ENCODE measurements around the gene RASA3.
"Not testable (repeated sequence)": the region's sequence is repeated elsewhere in the genome, so short reads cannot be mapped to it uniquely, and the experiment has no call there.

The RASA3 gene

GRCh38 chr13:114140906-114141250, 8.5 kb upstream of the RASA3 start:
- peaks cover 6% of the 10 kb centered on the region; the same call in 1 of the 2 replicates for H3K4me1 ChIP-seq (ENCODE audit: control insufficient read depth, insufficient read depth, low read length)
- no peak overlapping the region for H3K27ac ChIP-seq (ENCODE audit: low read depth, low read length)
- H3K27me3 ChIP-seq (ENCODE audit: control insufficient read depth, insufficient read depth, low read length) = no peaks in the 10 kb centered on the region
- H3K9ac ChIP-seq (ENCODE audit: low read length) = no peak overlapping the region
- no peaks in the 10 kb centered on the region for H3K9me3 ChIP-seq (ENCODE audit: control insufficient read depth, insufficient read depth, low read depth, low read length)
- H3K36me3 ChIP-seq (ENCODE audit: control insufficient read depth, insufficient read depth, low read length) = no peaks in the 10 kb centered on the region
- H3K4me3 ChIP-seq (ENCODE audit: low read depth, low read length) = no peak overlapping the region

GRCh38 chr13:114140131-114140905, 7.9 kb upstream of the RASA3 start:
- no peak overlapping the region for H3K4me3 ChIP-seq (ENCODE audit: low read depth, low read length)
- H3K27ac ChIP-seq (ENCODE audit: low read depth, low read length) = no peak overlapping the region
- H3K27me3 ChIP-seq (ENCODE audit: control insufficient read depth, insufficient read depth, low read length) = no peaks in the 10 kb centered on the region
- H3K9ac ChIP-seq (ENCODE audit: low read length) = no peak overlapping the region
- peaks cover 6% of the 10 kb centered on the region; the same call in 1 of the 2 replicates for H3K4me1 ChIP-seq (ENCODE audit: control insufficient read depth, insufficient read depth, low read length)
- no peaks in the 10 kb centered on the region for H3K9me3 ChIP-seq (ENCODE audit: control insufficient read depth, insufficient read depth, low read depth, low read length)
- H3K36me3 ChIP-seq (ENCODE audit: control insufficient read depth, insufficient read depth, low read length) = no peaks in the 10 kb centered on the region

DNA sequence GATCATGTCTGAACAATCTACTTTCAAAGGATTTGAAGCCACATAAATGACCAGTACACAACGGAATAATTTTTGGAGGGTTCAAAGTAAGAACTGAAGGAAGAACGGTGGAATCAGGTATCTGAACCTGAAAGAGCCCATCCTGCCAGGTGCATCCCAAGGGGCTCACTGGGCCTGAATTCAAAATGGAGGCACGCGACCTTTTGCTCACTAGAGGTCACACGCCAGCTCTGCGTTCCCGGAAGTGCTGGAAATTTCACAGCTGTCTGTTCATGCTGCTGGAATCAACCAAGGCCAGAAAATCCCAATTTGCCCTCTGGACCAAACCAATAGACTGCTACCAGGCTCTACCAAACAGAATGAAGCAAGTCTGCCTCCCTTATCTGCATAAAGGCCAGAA, 4.2 kb upstream of the RASA3 start:
- no peak overlapping the region for H3K4me3 ChIP-seq (ENCODE audit: low read depth, low read length)
- peaks cover 5% of the 10 kb centered on the region; the same call in 1 of the 2 replicates for H3K4me1 ChIP-seq (ENCODE audit: control insufficient read depth, insufficient read depth, low read length)
- H3K27ac ChIP-seq (ENCODE audit: low read depth, low read length) = no peak overlapping the region
- no peak overlapping the region for H3K9ac ChIP-seq (ENCODE audit: low read length)
- H3K9me3 ChIP-seq (ENCODE audit: control insufficient read depth, insufficient read depth, low read depth, low read length) = no peaks in the 10 kb centered on the region
- no peaks in the 10 kb centered on the region for H3K36me3 ChIP-seq (ENCODE audit: control insufficient read depth, insufficient read depth, low read length)
- no peaks in the 10 kb centered on the region for H3K27me3 ChIP-seq (ENCODE audit: control insufficient read depth, insufficient read depth, low read length)

DNA sequence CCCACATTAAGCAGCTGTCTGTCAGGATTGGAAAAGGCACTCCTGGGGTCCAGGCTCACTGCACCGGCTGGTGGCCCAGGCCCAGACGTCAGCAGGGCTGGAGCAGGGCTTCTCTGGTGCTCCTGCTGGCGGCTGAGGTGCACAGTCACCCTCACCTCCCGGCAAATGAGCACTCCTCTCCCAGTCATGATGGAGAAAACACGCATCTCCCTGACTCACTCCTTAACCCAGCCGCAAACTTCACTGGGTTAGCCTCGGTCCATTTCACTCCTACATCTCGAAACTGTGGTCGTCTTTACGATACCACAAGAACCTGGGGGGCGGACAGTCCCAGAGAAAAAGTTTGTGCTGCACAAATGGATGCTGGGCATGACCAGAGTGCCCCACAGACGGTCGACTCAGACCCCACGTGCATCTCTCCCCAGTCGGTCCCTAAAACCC, 3.3 kb upstream of the RASA3 start:
- Histone ChIP-seq H3K9ac (ENCODE audit: low read length) (no peak overlapping the region), H3K9me3 (ENCODE audit: control insufficient read depth, insufficient read depth, low read depth, low read length) (no peaks in the 10 kb centered on the region), H3K36me3 (ENCODE audit: control insufficient read depth, insufficient read depth, low read length) (no peaks in the 10 kb centered on the region), H3K27me3 (ENCODE audit: control insufficient read depth, insufficient read depth, low read length) (no peaks in the 10 kb centered on the region), H3K4me1 (ENCODE audit: control insufficient read depth, insufficient read depth, low read length) (peaks cover 9% of the 10 kb centered on the region), H3K27ac (ENCODE audit: low read depth, low read length) (no peak overlapping the region), H3K4me3 (ENCODE audit: low read depth, low read length) (no peak overlapping the region)

- no peak overlapping the region for H3K9ac ChIP-seq (ENCODE audit: low read length)
Observed at GRCh38 chr13:114134944-114135610, 2.7 kb upstream of the RASA3 start.

DNA sequence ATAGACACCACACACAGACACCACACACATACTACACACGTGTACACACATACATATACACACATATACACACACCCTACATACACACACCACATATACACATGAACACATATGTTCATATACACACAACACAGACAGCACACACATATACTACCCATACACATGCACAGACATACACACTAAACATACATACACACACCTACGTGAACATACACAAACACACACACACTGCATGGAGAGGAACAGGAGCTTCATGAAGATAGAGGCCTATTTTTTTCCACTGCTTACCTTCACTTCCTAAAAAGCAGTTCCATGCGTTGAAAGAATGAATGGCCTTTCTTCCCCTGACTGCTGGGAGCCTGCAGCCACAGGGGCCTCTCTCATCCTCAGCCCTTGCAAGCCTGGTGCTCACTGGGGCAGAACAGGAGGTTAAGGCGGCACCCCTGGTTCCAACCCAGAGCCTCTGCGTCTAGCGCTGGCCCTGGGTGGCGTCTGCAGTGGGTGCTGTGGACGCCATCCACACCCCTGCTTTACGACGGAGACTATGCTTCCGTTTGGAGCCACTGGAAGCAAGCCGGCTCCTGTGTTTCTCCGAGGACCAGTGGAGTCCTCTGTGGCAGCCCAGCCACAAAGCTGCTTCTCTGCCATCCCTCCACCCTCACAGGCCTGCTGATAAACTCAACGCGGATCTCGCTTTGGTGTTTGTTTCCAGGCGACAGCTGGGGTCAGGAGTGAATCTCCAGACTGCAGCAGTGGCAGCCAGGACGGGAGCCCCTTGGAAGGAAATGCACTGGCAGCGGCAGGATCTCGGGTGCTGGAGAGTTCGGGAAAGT, 1.9 kb upstream of the RASA3 start:
- Histone ChIP-seq H3K4me1 (ENCODE audit: control insufficient read depth, insufficient read depth, low read length) (peaks cover 24% of the 10 kb centered on the region), H3K9ac (ENCODE audit: low read length) (no peak overlapping the region), H3K27ac (ENCODE audit: low read depth, low read length) (no peak overlapping the region), H3K27me3 (ENCODE audit: control insufficient read depth, insufficient read depth, low read length) (peaks cover 6% of the 10 kb centered on the region; the same call in 1 of the 2 replicates), H3K36me3 (ENCODE audit: control insufficient read depth, insufficient read depth, low read length) (no peaks in the 10 kb centered on the region), H3K4me3 (ENCODE audit: low read depth, low read length) (no peak overlapping the region), H3K9me3 (ENCODE audit: control insufficient read depth, insufficient read depth, low read depth, low read length) (no peaks in the 10 kb centered on the region)

More at GRCh38 chr13:114134944-114135610, 2.7 kb upstream of the RASA3 start:
- Histone ChIP-seq H3K27me3 (ENCODE audit: control insufficient read depth, insufficient read depth, low read length) (peaks cover 6% of the 10 kb centered on the region; the same call in 1 of the 2 replicates), H3K9me3 (ENCODE audit: control insufficient read depth, insufficient read depth, low read depth, low read length) (no peaks in the 10 kb centered on the region), H3K4me3 (ENCODE audit: low read depth, low read length) (no peak overlapping the region), H3K4me1 (ENCODE audit: control insufficient read depth, insufficient read depth, low read length) (peaks cover 16% of the 10 kb centered on the region), H3K27ac (ENCODE audit: low read depth, low read length) (no peak overlapping the region), H3K36me3 (ENCODE audit: control insufficient read depth, insufficient read depth, low read length) (no peaks in the 10 kb centered on the region)

- H3K9ac ChIP-seq (ENCODE audit: low read length); H3K27ac ChIP-seq (ENCODE audit: low read depth, low read length); H3K4me3 ChIP-seq (ENCODE audit: low read depth, low read length); H3K27me3 ChIP-seq (ENCODE audit: control insufficient read depth, insufficient read depth, low read length); H3K9me3 ChIP-seq (ENCODE audit: control insufficient read depth, insufficient read depth, low read depth, low read length); H3K36me3 ChIP-seq (ENCODE audit: control insufficient read depth, insufficient read depth, low read length): not testable (repeated sequence)
- H3K4me1 ChIP-seq (ENCODE audit: control insufficient read depth, insufficient read depth, low read length) = peaks cover 31% of the 10 kb centered on the region
Observed at GRCh38 chr13:114133552-114133951, 1.1 kb upstream of the RASA3 start.

DNA sequence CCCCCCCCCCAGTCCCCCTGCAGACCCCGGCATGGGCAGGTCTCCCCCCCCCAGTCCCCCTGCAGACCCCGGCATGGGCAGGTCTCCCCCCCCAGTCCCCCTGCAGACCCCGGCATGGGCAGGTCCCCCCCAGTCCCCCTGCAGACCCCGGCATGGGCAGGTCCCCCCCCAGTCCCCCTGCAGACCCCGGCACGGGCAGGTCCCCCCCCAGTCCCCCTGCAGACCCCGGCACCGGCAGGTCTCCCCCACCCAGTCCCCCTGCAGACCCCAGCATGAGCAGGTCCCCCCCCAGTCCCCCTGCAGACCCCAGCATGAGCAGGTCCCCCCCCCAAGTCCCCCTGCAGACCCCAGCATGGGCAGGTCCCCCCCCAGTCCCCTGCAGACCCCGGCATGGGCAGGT, 703 bp upstream of the RASA3 start:
- not testable (repeated sequence) for H3K4me3 ChIP-seq (ENCODE audit: low read depth, low read length); H3K9ac ChIP-seq (ENCODE audit: low read length); H3K27ac ChIP-seq (ENCODE audit: low read depth, low read length); H3K9me3 ChIP-seq (ENCODE audit: control insufficient read depth, insufficient read depth, low read depth, low read length); H3K27me3 ChIP-seq (ENCODE audit: control insufficient read depth, insufficient read depth, low read length); H3K36me3 ChIP-seq (ENCODE audit: control insufficient read depth, insufficient read depth, low read length)
- peaks cover 36% of the 10 kb centered on the region for H3K4me1 ChIP-seq (ENCODE audit: control insufficient read depth, insufficient read depth, low read length)

DNA sequence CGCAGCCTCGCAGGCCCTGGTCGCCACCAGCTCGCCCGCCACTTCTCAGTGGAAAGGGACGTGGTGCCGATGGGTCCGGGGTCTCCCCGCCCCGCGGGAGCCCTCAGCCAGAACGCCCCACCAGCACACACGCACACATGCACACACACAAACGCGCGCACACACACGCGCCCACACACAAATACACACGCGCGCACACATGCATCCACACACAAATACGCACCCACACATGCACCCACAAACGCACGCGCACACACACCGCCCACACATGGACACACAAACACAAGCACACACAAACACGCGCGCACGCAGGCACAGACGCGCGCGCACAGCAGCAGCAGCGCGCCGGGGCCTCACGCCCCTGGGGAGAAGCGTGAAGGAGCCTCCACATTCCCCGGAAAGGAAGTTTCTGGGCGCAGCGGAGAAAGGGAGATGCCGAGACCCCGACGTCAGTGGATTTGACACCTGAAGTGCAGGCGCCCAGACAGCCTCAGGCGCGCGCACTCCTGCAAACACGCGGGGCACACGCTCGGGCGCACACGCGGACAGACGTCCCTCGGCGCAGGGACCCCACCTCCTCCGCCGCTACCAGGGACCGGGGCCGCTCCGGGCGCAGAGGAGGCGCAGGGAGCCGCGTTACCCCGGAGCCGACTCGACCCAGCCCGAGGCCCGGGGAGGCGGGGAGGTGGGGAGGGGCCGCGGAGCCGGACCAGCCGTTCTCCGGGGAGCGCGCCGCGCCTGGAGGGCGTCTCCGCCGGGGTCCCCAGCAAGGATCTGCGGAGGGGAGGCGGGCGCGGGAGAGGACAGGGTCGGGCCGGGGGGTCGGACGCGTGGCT, 622 bp downstream of the RASA3 start:
- peaks cover 6% of the 10 kb centered on the region; the same call in 1 of the 2 replicates for H3K27me3 ChIP-seq (ENCODE audit: control insufficient read depth, insufficient read depth, low read length)
- H3K9me3 ChIP-seq (ENCODE audit: control insufficient read depth, insufficient read depth, low read depth, low read length) = no peaks in the 10 kb centered on the region
- peaks cover 49% of the 10 kb centered on the region for H3K4me1 ChIP-seq (ENCODE audit: control insufficient read depth, insufficient read depth, low read length)
- H3K4me3 ChIP-seq (ENCODE audit: low read depth, low read length) = peak overlapping the region; percentile 74
- H3K36me3 ChIP-seq (ENCODE audit: control insufficient read depth, insufficient read depth, low read length) = no peaks in the 10 kb centered on the region
- H3K27ac ChIP-seq (ENCODE audit: low read depth, low read length) = no peak overlapping the region
- peak overlapping the region; percentile 57 for H3K9ac ChIP-seq (ENCODE audit: low read length)

GRCh38 chr13:114130837-114131582, 1.4 kb downstream of the RASA3 start:
- Histone ChIP-seq H3K4me3 (ENCODE audit: low read depth, low read length) (peak overlapping the region; percentile 74), H3K27ac (ENCODE audit: low read depth, low read length) (no peak overlapping the region; the same call in 1 of the 2 replicates), H3K27me3 (ENCODE audit: control insufficient read depth, insufficient read depth, low read length) (peaks cover 6% of the 10 kb centered on the region; the same call in 1 of the 2 replicates), H3K36me3 (ENCODE audit: control insufficient read depth, insufficient read depth, low read length) (no peaks in the 10 kb centered on the region), H3K4me1 (ENCODE audit: control insufficient read depth, insufficient read depth, low read length) (peaks cover 49% of the 10 kb centered on the region), H3K9me3 (ENCODE audit: control insufficient read depth, insufficient read depth, low read depth, low read length) (no peaks in the 10 kb centered on the region), H3K9ac (ENCODE audit: low read length) (peak overlapping the region; percentile 57)
